Endothelial cell of umbilical vein (primary cell): Measurements from ENCODE around the gene ZNF23. TPM values are rescaled to one million over a fixed set of nuclear protein-coding genes. Genes with fewer than 3 reads are reported as not detected.

Experiments used
- BruUV-seq: library from RNA; stranded (reverse); fragments of 400-500 nt; replicated peaks from 2 replicates; lab custom pipeline; 2021; lab: Mats Ljungman, UMichigan
- CTCF ChIA-PET: fragments of 300-600, 350-600 bp; sonication (Branson Sonifier 250); formaldehyde crosslinking; loops from one replicate; lab custom pipeline; 2021; ENCODE audit warnings: antibody characterized with exemption, inconsistent platforms; lab: Charles Lee
- POLR2A ChIA-PET: fragments of 300-600, 350-600 bp; sonication (Branson Sonifier 250); formaldehyde crosslinking; loops from one replicate; lab custom pipeline; 2021; ENCODE audit warnings: antibody characterized with exemption, inconsistent platforms; lab: Charles Lee
- DNase-seq: peaks from one replicate; pipeline ENCODE4 v3.0.0-alpha.2; 2011; ENCODE audit warnings: low read depth, low spot score
- FAIRE-seq: peaks from 2 replicates; lab custom pipeline; 2011; peaks lifted over from hg19 to GRCh38; lab: Jason Lieb, UNC
- H2AFZ ChIP-seq: 2 replicates; pipeline ENCODE4 v1.6.0; 2012; ENCODE audit warnings: low read depth, low read length, control low read depth, inconsistent platforms
- H3K27ac ChIP-seq: 2 replicates; pipeline ENCODE4 v1.5.1; 2011; ENCODE audit warnings: low read depth, mild to moderate bottlenecking, control low read depth, low read length, moderate library complexity; ENCODE audit not compliant: insufficient read depth
- H3K27me3 ChIP-seq, 2 experiments: 2 replicates each; pipeline versions ENCODE4 v1.6.0 to v1.6.1; 2011; ENCODE audit warnings: low read length in 2 of 2, mixed read lengths in 1 of 2; ENCODE audit not compliant: control insufficient read depth in 2 of 2, insufficient read depth in 2 of 2
- H3K36me3 ChIP-seq, 2 experiments: 2 replicates in 1 of 2; 3 replicates in 1 of 2; pipeline ENCODE4 v1.5.1; 2011; ENCODE audit warnings: low read length in 2 of 2, mild to moderate bottlenecking in 1 of 2, moderate library complexity in 1 of 2; ENCODE audit not compliant: control insufficient read depth in 2 of 2, insufficient read depth in 2 of 2; ENCODE audit errors: extremely low read depth in 1 of 2
- H3K4me1 ChIP-seq: 3 replicates; pipeline ENCODE4 v1.5.1; 2011; ENCODE audit warnings: mild to moderate bottlenecking, low read length; ENCODE audit not compliant: control insufficient read depth, insufficient read depth; ENCODE audit errors: extremely low read depth
- H3K4me2 ChIP-seq: 2 replicates; pipeline ENCODE4 v1.6.1; 2011; ENCODE audit warnings: low read length, control low read depth, mixed read lengths; ENCODE audit not compliant: insufficient read depth
- H3K4me3 ChIP-seq, 3 experiments: fragments of 200-600 bp in 1 of 3; sonication (generic), shearing (Covaris generic) in 1 of 3; replicated peaks in 1 of 3; 2 replicates each; pipeline ENCODE4 v1.5.1; 2011 to 2016; ENCODE audit warnings: control low read depth in 3 of 3, low read length in 3 of 3, mild to moderate bottlenecking in 2 of 3, inconsistent platforms in 1 of 3, low read depth in 1 of 3, moderate library complexity in 1 of 3; ENCODE audit not compliant: insufficient read depth in 1 of 3
- H3K79me2 ChIP-seq: 2 replicates; pipeline ENCODE4 v1.6.0; 2012; ENCODE audit warnings: low read length, inconsistent platforms; ENCODE audit not compliant: control insufficient read depth, insufficient read depth
- H3K9ac ChIP-seq: replicated peaks from 2 replicates; pipeline ENCODE3; 2011; ENCODE audit warnings: low read length, control low read depth; ENCODE audit not compliant: insufficient read depth; ENCODE audit errors: extremely low read depth
- H3K9me1 ChIP-seq: replicated peaks from 3 replicates; pipeline ENCODE4 v1.6.0; 2011; ENCODE audit warnings: mild to moderate bottlenecking, low read length; ENCODE audit not compliant: control insufficient read depth, insufficient read depth; ENCODE audit errors: extremely low read depth
- H3K9me3 ChIP-seq: replicated peaks from 2 replicates; pipeline ENCODE4 v1.5.1; 2012; ENCODE audit warnings: low read length, inconsistent platforms; ENCODE audit not compliant: control insufficient read depth, insufficient read depth
- H4K20me1 ChIP-seq: replicated peaks from 2 replicates; pipeline ENCODE3; 2011; ENCODE audit warnings: mild to moderate bottlenecking, low read length; ENCODE audit not compliant: control insufficient read depth, insufficient read depth; ENCODE audit errors: extremely low read depth
- EZH2 ChIP-seq: IDR thresholded peaks from 2 replicates; pipeline ENCODE4 v1.6.1; 2012; ENCODE audit warnings: borderline replicate concordance, low read depth, mild to moderate bottlenecking, moderate library complexity, low read length, inconsistent platforms; ENCODE audit not compliant: severe bottlenecking
- FOS ChIP-seq: IDR thresholded peaks from 2 replicates; pipeline ENCODE4 v1.6.1; 2011; ENCODE audit warnings: mild to moderate bottlenecking, low read length, moderate library complexity, borderline replicate concordance; ENCODE audit not compliant: insufficient read depth
- GATA2 ChIP-seq: IDR thresholded peaks from 2 replicates; pipeline ENCODE4 v1.7.0; 2011; ENCODE audit warnings: low read depth, mild to moderate bottlenecking, moderate library complexity, mixed read lengths, low read length; ENCODE audit not compliant: insufficient read length, insufficient read depth
- JUN ChIP-seq: IDR thresholded peaks from 2 replicates; pipeline ENCODE4 v1.6.1; 2011; ENCODE audit warnings: borderline replicate concordance, low read depth; ENCODE audit not compliant: insufficient read length, insufficient read depth
- MYC ChIP-seq: IDR thresholded peaks from one replicate; pipeline ENCODE4 v1.6.1; 2011; ENCODE audit warnings: mild to moderate bottlenecking, low read depth, low read length
- POLR2A ChIP-seq: IDR thresholded peaks from 2 replicates; pipeline ENCODE4 v1.6.1; 2012; ENCODE audit warnings: low read depth, mild to moderate bottlenecking, control low read depth, low read length
- POLR2AphosphoS5 ChIP-seq: IDR thresholded peaks from 2 replicates; pipeline ENCODE4 v1.6.1; 2012; ENCODE audit warnings: low read depth, mild to moderate bottlenecking, control low read depth, low read length, moderate library complexity; ENCODE audit not compliant: insufficient read depth
- dilution Hi-C: fragments of 300-500 bp; cut with MboI; formaldehyde crosslinking; loops from one replicate; pipeline ENCODE4 v1.15.0; 2019; ENCODE audit warnings: low sequenced_read_pairs; ENCODE audit not compliant: extremely low pct_ligation_motif_present
- intact Hi-C: fragments of 100-400 bp; cut with micrococcal nuclease; formaldehyde crosslinking; loops from one replicate; pipeline ENCODE4 v1.10.0; 2022
- polyA plus RNA-seq, 4 experiments: library from polyadenylated mRNA; depleted of rRNA in 3 of 4; stranded (reverse) in 3 of 4; unstranded in 1 of 4; fragments of >200 nt; gene quantifications; 2 replicates each; pipeline versions ENCODE4 v1.2.1 to v1.2.3, GENCODE V29; 2011 to 2012; ENCODE audit warnings: missing spikeins in 1 of 4
- total RNA-seq: library from RNA; stranded (reverse); gene quantifications from 2 replicates; pipeline ENCODE4 v1.2.3, GENCODE V29; 2021
- TF ChIP-seq, protein P1 (sequence below), 2 donors: IDR thresholded peaks; 1 replicate in 1 of 2; 2 replicates in 1 of 2; pipeline ENCODE4 v1.5.1; 2011; ENCODE audit warnings: low read length in 2 of 2, mild to moderate bottlenecking in 2 of 2, moderate library complexity in 2 of 2, control low read depth in 1 of 2, inconsistent platforms in 1 of 2, low read depth in 1 of 2; ENCODE audit not compliant: insufficient read depth in 1 of 2; ENCODE audit errors: extremely low read depth in 1 of 2
- TF ChIP-seq, protein P2 (sequence below): IDR thresholded peaks from 2 replicates; pipeline ENCODE4 v1.6.1; 2011; ENCODE audit not compliant: insufficient read depth, insufficient read length

Gene ZNF23
- total and polyA plus RNA-seq, 2 donors (not counting 3 experiments of a cell fraction or from before 2014, with no cell fraction given), result 2.1 to 6.4 TPM

GRCh38 chr16:71408536-71408935, 53.5 kb downstream of the ZNF23 start:
- H3K9me1 ChIP-seq, result no peaks in the 10 kb centered on the region
- BruUV-seq, result no TSS peak
- ChIA-PET POLR2A (no interaction called here), CTCF (interaction anchor here (1.2 kb wide), 1 partner anchor 91 kb away, joined by 4 read pairs; no protein-coding TSS in a partner anchor)
- intact Hi-C loops, result no loop called here
- DNase-seq, result no peak
- no peaks in the 10 kb centered on the region for H3K9me3 ChIP-seq
- dilution Hi-C loops, result no loop called here
- no peak overlapping the region for H2AFZ ChIP-seq
- no peak for TF ChIP-seq JUN
- TF ChIP-seq GATA2, result no peak
- TF ChIP-seq POLR2AphosphoS5, result no peak
- no peak for TF ChIP-seq FOS
- no peak for TF ChIP-seq EZH2
- TF ChIP-seq, protein P1, sequence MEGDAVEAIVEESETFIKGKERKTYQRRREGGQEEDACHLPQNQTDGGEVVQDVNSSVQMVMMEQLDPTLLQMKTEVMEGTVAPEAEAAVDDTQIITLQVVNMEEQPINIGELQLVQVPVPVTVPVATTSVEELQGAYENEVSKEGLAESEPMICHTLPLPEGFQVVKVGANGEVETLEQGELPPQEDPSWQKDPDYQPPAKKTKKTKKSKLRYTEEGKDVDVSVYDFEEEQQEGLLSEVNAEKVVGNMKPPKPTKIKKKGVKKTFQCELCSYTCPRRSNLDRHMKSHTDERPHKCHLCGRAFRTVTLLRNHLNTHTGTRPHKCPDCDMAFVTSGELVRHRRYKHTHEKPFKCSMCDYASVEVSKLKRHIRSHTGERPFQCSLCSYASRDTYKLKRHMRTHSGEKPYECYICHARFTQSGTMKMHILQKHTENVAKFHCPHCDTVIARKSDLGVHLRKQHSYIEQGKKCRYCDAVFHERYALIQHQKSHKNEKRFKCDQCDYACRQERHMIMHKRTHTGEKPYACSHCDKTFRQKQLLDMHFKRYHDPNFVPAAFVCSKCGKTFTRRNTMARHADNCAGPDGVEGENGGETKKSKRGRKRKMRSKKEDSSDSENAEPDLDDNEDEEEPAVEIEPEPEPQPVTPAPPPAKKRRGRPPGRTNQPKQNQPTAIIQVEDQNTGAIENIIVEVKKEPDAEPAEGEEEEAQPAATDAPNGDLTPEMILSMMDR (IDR thresholded peaks at IDR 0.05; ENCODE audit: extremely low read depth in 1 of 2, insufficient read depth in 1 of 2, low read depth in 1 of 2, low read length in 2 of 2), result no peak
- TF ChIP-seq POLR2A, result no peak
- TF ChIP-seq, protein P2, sequence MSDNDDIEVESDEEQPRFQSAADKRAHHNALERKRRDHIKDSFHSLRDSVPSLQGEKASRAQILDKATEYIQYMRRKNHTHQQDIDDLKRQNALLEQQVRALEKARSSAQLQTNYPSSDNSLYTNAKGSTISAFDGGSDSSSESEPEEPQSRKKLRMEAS, result no peak
- no peak for TF ChIP-seq MYC
- no peak overlapping the region for H3K27ac ChIP-seq
- no peaks in the 10 kb centered on the region for H3K36me3 ChIP-seq
- FAIRE-seq, result no peak
- no peaks in the 10 kb centered on the region for H3K4me1 ChIP-seq
- no peak overlapping the region for H3K4me2 ChIP-seq
- no peaks in the 10 kb centered on the region for H4K20me1 ChIP-seq
- H3K9ac ChIP-seq, result no peak overlapping the region
- H3K79me2 ChIP-seq, result no peaks in the 10 kb centered on the region
- no peak overlapping the region for H3K4me3 ChIP-seq
- no peaks in the 10 kb centered on the region for H3K27me3 ChIP-seq
